Measurements from ENCODE around the gene TMEM255B.
"Not testable (repeated sequence)": the region's sequence is repeated elsewhere in the genome, so short reads cannot be mapped to it uniquely, and the experiment has no call there.

TMEM255B gene

DNA sequence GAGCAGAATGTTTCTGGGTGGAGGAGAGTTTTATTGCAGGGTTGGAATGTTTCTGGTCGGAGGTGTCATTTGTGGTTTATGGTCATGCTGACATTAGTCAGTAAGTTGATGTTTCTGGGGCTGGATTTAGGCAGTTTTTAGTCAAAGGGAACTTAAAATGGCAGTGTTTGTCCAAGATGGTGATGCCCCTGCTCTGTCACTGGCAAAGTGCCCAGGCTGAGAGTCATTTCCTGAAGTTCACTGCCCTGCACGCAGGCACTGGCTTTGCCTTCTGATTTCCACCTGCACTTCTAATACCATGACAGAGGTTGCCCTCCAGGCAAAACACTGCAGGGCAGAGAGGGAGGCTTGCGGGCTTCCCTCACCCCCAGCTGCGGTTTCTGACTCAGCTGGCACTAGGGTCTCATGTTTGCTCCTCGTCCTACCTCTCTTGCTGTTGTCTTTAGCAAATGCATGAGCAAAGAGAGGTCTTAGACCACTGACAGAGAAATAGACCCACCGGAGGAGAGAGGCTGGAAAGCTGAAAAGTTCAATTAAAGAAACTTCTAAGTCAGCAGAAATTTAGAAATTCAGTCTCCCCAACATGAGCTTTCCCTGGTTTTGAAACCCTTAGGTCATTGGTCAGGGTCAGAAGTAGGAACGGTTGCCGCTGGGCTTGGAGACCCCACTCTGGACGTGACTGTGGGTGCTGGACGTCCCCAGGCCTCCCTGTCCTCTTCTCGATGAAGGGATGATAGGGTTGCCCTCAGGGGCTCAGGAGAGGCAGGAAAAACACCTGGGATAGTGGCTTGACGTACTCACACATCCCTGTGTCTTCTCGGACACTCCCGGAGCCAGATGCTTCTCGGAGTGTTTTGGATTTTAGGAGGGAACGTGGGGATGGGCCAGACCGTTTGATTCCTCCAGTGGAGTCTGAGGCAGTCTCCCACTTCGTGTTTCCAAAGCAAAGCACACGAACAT, 26.3 kb downstream of the TMEM255B start:
- H3K4me3 ChIP-seq (ENCODE audit: low read depth in 1 of 2, low read length in 2 of 2), result no peak overlapping the region
- no peak overlapping the region for H3K9ac ChIP-seq (ENCODE audit: low read length)
- H3K4me1 ChIP-seq (ENCODE audit: insufficient read depth, low read length), result no peaks in the 10 kb centered on the region
- no peaks in the 10 kb centered on the region for H3K9me3 ChIP-seq (ENCODE audit: low read length)
- no peaks in the 10 kb centered on the region for H3K36me3 ChIP-seq (ENCODE audit: insufficient read depth, low read length)
- H3K27ac ChIP-seq (ENCODE audit: low read depth, low read length), result no peak overlapping the region
- H3K27me3 ChIP-seq (ENCODE audit: control insufficient read depth in 1 of 2, insufficient read depth in 2 of 2, low read length in 2 of 2), result no peaks in the 10 kb centered on the region

DNA sequence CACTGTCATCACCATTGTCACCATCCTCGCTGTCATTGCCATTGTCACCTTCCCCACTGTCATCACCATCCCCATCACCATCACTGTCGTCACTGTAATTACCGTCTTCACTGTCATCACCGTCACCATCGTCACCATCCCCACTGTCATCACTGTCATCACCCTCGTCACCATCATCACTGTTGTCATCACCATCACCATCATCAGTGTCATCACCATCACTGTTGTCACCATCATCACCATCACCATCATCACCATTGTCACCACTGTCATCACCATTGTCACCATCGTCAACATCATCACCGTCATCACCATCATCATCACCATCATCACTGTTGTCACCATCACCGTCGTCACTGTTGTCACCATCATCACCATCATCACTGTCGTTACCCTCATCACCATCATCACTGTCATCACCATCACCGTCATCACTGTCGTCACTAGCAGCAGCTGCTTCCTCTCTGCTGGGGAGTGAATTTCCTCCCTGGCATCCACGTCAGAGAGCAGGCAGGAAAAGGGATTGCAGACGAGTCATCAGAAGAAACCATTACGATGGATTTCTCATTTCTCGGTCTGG, 27.3 kb downstream of the TMEM255B start:
- Histone ChIP-seq H3K36me3 (ENCODE audit: insufficient read depth, low read length) (no peaks in the 10 kb centered on the region), H3K4me1 (ENCODE audit: insufficient read depth, low read length) (no peaks in the 10 kb centered on the region), H3K27ac (ENCODE audit: low read depth, low read length) (no peak overlapping the region), H3K27me3 (ENCODE audit: control insufficient read depth in 1 of 2, insufficient read depth in 2 of 2, low read length in 2 of 2) (no peaks in the 10 kb centered on the region), H3K9me3 (ENCODE audit: low read length) (no peaks in the 10 kb centered on the region), H3K9ac (ENCODE audit: low read length) (no peak overlapping the region), H3K4me3 (ENCODE audit: low read depth in 1 of 2, low read length in 2 of 2) (no peak overlapping the region)

DNA sequence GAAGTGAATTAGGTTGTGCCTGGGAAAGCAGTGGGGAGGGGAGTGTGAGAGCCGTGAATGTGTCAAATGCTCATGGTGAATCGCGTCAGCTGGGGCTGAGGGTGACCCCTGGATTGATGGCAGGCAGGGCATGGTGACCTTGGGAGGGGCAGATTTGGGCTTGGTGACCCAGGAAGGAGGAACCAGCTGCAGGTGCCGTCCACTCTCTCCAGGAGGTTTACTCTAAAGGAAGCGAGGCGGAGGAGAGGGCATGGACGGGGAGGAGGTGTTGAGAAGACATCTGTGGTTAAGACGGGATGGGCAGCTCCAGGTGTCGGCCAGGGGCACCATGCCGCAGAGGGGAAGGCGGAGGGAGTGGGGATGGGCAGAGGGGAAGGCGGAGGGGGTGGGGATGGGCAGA, 28.7 kb downstream of the TMEM255B start:
- Histone ChIP-seq H3K27ac (ENCODE audit: low read depth, low read length) (no peak overlapping the region), H3K36me3 (ENCODE audit: insufficient read depth, low read length) (no peaks in the 10 kb centered on the region)

DNA sequence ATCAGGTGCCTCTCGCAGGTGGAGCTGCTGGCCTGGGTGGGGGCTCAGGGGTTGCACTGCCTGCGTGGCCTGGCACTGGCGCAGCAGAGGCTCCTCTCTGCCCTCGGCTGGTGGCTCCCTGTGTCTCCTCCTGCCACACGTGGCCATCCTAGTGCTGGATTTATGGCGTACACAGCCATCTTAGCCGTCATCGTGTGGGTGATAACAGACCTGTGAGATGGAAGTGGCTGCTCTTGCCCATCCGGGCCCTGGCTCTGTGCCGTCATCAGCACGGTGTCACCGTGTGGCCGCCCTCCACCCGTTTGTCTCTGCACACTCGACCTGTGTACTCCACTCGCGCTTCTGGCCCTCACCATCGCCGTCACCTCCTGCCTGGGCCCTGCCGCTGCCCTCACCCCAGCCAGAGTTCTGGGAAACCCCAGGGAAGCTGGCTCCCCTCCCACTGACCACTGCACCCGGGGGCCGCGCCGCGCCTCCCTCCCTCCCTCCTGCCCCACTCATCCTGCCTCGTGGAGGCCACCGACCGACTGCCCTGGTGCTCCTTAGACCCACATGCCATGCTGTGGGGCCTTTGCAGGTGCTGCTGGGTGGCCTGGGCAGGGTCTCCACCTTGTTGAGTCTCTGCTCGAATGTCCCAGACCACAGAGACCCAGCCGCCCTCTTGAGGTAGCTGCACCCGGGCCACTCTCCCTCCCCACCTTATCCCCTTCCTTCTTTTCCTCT, 29.5 kb downstream of the TMEM255B start:
- H3K4me1 ChIP-seq (ENCODE audit: insufficient read depth, low read length), result no peaks in the 10 kb centered on the region
- no peak overlapping the region for H3K27ac ChIP-seq (ENCODE audit: low read depth, low read length)
- no peaks in the 10 kb centered on the region for H3K9me3 ChIP-seq (ENCODE audit: low read length)
- H3K36me3 ChIP-seq (ENCODE audit: insufficient read depth, low read length), result no peaks in the 10 kb centered on the region
- H3K27me3 ChIP-seq (ENCODE audit: control insufficient read depth in 1 of 2, insufficient read depth in 2 of 2, low read length in 2 of 2), result no peaks in the 10 kb centered on the region
- H3K4me3 ChIP-seq (ENCODE audit: low read depth in 1 of 2, low read length in 2 of 2), result no peak overlapping the region
- H3K9ac ChIP-seq (ENCODE audit: low read length), result no peak overlapping the region

More for the DNA sequence above, 28.7 kb downstream of the TMEM255B start:
- no peaks in the 10 kb centered on the region for H3K4me1 ChIP-seq (ENCODE audit: insufficient read depth, low read length)
- no peak overlapping the region for H3K9ac ChIP-seq (ENCODE audit: low read length)
- H3K27me3 ChIP-seq (ENCODE audit: control insufficient read depth in 1 of 2, insufficient read depth in 2 of 2, low read length in 2 of 2), result no peaks in the 10 kb centered on the region
- no peaks in the 10 kb centered on the region for H3K9me3 ChIP-seq (ENCODE audit: low read length)
- no peak overlapping the region for H3K4me3 ChIP-seq (ENCODE audit: low read depth in 1 of 2, low read length in 2 of 2)

DNA sequence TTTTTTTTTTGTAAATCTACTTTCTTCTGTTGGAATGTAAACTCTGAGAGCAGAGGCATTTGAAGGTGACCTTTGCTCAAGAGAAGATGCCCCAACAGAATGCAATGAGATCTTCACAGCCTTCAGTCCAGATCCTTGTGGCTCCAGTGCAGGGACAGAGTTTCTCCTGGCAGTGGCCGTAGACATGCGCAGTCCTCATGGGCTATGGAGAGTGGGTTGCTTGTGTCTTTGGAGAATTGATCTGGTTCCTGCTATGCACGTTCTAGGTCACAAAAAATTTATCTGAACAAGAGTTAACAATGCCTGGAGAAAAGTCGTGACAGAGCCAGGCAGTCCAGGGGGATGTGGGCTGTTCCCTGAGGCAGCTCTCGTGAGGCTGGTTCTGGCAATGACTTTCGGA, 30.1 kb downstream of the TMEM255B start:
- Histone ChIP-seq H3K9me3 (ENCODE audit: low read length) (no peaks in the 10 kb centered on the region), H3K4me1 (ENCODE audit: insufficient read depth, low read length) (no peaks in the 10 kb centered on the region), H3K27ac (ENCODE audit: low read depth, low read length) (no peak overlapping the region), H3K4me3 (ENCODE audit: low read depth in 1 of 2, low read length in 2 of 2) (no peak overlapping the region), H3K9ac (ENCODE audit: low read length) (no peak overlapping the region), H3K27me3 (ENCODE audit: control insufficient read depth in 1 of 2, insufficient read depth in 2 of 2, low read length in 2 of 2) (no peaks in the 10 kb centered on the region), H3K36me3 (ENCODE audit: insufficient read depth, low read length) (no peaks in the 10 kb centered on the region)

DNA sequence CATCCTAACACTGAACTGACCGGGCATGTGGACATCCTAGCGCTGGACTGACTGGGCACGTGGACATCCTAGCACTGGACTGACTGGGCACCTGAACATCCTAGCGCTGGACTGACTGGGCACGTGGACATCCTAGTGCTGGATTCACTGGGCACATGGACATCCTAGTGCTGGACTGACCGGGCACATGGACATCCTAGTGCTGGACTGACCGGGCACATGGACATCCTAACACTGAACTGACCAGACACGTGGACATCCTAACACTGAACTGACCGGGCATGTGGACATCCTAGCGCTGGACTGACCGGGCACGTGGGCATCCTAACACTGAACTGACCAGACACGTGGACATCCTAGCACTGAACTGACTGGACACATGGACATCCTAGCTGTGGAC, 30.9 kb downstream of the TMEM255B start:
- not testable (repeated sequence) for H3K9me3 ChIP-seq (ENCODE audit: low read length); H3K36me3 ChIP-seq (ENCODE audit: insufficient read depth, low read length); H3K27me3 ChIP-seq (ENCODE audit: control insufficient read depth in 1 of 2, insufficient read depth in 2 of 2, low read length in 2 of 2); H3K4me3 ChIP-seq (ENCODE audit: low read depth in 1 of 2, low read length in 2 of 2); H3K4me1 ChIP-seq (ENCODE audit: insufficient read depth, low read length); H3K27ac ChIP-seq (ENCODE audit: low read depth, low read length); H3K9ac ChIP-seq (ENCODE audit: low read length)

DNA sequence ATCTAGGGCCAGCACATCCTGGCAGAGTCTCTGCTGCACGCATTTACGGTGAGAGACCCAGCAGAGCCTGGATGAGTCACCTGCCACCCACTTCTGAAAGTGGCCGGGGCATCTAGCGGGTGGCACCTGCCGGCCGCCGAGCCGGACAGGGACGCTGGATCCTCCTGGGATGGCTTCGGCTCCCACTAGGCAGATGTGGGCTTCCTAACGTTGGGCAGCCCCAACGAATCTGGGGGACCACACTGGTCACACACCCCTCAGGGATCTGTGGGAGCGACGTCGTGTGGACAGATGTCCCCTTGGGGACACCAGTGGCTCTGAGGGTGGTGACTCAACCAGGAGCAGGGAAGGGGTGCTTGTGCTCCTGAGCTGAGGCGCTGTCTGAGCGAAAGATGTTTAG, 32.2 kb downstream of the TMEM255B start:
- Histone ChIP-seq H3K27me3 (ENCODE audit: control insufficient read depth in 1 of 2, insufficient read depth in 2 of 2, low read length in 2 of 2) (no peaks in the 10 kb centered on the region), H3K4me3 (ENCODE audit: low read depth in 1 of 2, low read length in 2 of 2) (no peak overlapping the region), H3K27ac (ENCODE audit: low read depth, low read length) (no peak overlapping the region), H3K4me1 (ENCODE audit: insufficient read depth, low read length) (no peaks in the 10 kb centered on the region), H3K9ac (ENCODE audit: low read length) (no peak overlapping the region), H3K36me3 (ENCODE audit: insufficient read depth, low read length) (no peaks in the 10 kb centered on the region), H3K9me3 (ENCODE audit: low read length) (no peaks in the 10 kb centered on the region)

DNA sequence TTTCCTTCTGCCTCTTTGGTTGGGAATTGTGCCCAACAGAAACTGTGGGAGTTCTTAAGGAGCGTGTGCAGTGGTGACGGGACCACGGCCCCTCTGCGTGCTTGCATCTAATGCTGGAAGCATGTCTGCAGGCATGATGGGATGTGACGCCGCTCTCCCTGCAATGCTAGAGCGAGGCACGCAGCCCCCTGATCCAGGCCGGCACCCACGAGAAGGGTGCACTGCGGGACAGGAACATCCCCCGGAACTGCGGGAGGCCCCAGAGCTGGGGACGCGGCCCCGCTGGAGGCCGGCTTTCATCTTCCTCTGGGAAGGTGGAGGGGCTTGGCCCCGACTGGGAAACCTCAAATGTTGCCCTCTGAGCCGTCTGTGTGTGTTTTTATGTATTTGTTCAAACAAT, 32.7 kb downstream of the TMEM255B start:
- Histone ChIP-seq H3K4me1 (ENCODE audit: insufficient read depth, low read length) (no peaks in the 10 kb centered on the region), H3K9ac (ENCODE audit: low read length) (no peak overlapping the region), H3K9me3 (ENCODE audit: low read length) (no peaks in the 10 kb centered on the region), H3K27me3 (ENCODE audit: control insufficient read depth in 1 of 2, insufficient read depth in 2 of 2, low read length in 2 of 2) (no peaks in the 10 kb centered on the region), H3K4me3 (ENCODE audit: low read depth in 1 of 2, low read length in 2 of 2) (no peak overlapping the region), H3K27ac (ENCODE audit: low read depth, low read length) (no peak overlapping the region), H3K36me3 (ENCODE audit: insufficient read depth, low read length) (no peaks in the 10 kb centered on the region)

DNA sequence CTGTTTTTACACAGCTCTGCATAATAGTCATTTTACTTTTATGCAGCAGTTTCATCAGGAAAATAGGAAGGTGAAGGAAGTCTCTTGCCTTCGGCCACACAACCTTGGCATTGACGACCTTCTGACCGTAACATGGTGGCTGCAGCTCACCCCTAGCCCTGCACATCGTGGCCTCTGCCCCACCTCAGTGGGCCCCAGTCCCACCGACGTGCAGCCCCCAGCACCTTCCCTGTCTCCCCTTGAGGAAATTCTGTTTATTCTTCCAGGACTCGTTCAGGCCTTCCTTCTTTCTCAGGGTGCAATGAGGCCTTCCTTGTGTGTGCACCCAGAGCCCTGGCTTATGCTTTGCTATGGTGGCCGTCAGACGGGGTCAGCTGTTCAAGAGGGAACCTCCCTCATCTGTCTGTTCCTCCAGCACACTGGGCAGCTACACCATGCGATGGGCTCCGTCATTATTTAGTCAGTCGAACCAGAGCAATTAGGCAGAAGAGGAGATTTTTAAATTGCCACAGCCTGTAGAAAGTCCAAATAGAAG, 33.3 kb downstream of the TMEM255B start:
- Histone ChIP-seq H3K27ac (ENCODE audit: low read depth, low read length) (no peak overlapping the region), H3K4me3 (ENCODE audit: low read depth in 1 of 2, low read length in 2 of 2) (no peak overlapping the region), H3K9ac (ENCODE audit: low read length) (no peak overlapping the region), H3K9me3 (ENCODE audit: low read length) (no peaks in the 10 kb centered on the region), H3K27me3 (ENCODE audit: control insufficient read depth in 1 of 2, insufficient read depth in 2 of 2, low read length in 2 of 2) (no peaks in the 10 kb centered on the region), H3K4me1 (ENCODE audit: insufficient read depth, low read length) (no peaks in the 10 kb centered on the region), H3K36me3 (ENCODE audit: insufficient read depth, low read length) (no peaks in the 10 kb centered on the region)

DNA sequence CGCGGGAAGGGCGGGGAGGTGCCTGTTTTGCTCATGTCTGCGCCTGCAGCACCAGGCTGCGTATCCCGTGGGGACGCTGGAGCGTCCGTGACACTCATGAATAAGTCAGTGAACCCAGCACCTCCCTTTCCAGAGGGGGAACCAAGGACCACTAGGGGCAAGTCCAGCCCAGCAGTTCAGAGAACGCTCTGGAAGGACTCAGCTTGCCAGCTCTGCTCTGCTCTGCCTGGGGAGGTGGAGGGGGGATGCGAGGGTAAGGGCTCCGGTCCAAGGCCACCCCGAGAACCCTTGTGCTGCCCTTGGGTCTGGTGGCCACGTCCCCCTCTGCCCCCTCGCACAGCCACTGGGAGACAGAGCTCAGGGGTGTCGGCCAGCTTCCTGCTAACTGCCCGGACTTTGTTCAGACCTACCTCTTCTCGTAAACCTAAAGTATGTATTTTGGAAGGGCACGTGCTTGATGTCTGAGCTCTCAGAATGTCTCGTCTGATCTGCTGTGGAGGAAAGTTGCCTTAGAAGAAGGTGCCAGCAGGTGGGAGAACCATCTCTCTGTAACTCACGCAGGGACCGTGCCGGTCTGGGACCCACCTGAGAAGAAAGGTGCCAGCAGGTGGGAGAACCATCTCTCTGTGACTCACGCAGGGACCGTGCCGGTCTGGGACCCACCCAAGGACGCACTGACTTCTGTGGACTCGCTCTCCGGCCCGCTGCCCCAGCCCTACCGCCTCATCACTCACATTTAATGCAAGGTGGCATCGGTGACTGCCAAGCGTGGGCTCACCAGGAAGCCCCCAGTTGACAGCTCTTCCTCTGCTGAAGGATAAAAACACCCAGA, 34.1 kb downstream of the TMEM255B start:
- no peaks in the 10 kb centered on the region for H3K36me3 ChIP-seq (ENCODE audit: insufficient read depth, low read length)

DNA sequence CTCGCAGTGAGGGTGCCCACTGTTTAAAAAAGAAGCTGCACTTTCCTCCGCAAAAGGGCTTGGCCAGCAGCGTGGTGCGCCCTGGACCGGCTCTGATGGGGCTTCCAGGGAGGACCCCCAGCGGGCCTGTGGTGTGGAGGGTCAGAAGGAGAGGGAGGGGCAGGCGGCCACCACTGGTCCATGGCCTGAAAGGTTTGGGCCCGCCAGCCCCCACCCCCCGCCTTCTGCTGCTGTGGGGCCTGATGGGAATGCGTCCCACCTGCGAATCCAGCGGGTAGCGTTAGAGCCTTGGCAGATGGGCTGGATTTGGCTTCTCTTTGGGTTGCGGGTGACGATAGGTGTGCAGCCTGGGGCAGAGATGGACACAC, 34.7 kb downstream of the TMEM255B start:
- H3K27me3 ChIP-seq (ENCODE audit: control insufficient read depth in 1 of 2, insufficient read depth in 2 of 2, low read length in 2 of 2), result no peaks in the 10 kb centered on the region
- no peaks in the 10 kb centered on the region for H3K4me1 ChIP-seq (ENCODE audit: insufficient read depth, low read length)
- H3K9ac ChIP-seq (ENCODE audit: low read length), result no peak overlapping the region
- no peaks in the 10 kb centered on the region for H3K36me3 ChIP-seq (ENCODE audit: insufficient read depth, low read length)
- H3K9me3 ChIP-seq (ENCODE audit: low read length), result no peaks in the 10 kb centered on the region
- no peak overlapping the region for H3K4me3 ChIP-seq (ENCODE audit: low read depth in 1 of 2, low read length in 2 of 2)
- no peak overlapping the region for H3K27ac ChIP-seq (ENCODE audit: low read depth, low read length)

More for the DNA sequence above, 34.1 kb downstream of the TMEM255B start:
- no peak overlapping the region for H3K9ac ChIP-seq (ENCODE audit: low read length)
- H3K9me3 ChIP-seq (ENCODE audit: low read length), result no peaks in the 10 kb centered on the region
- H3K27me3 ChIP-seq (ENCODE audit: control insufficient read depth in 1 of 2, insufficient read depth in 2 of 2, low read length in 2 of 2), result no peaks in the 10 kb centered on the region
- H3K4me1 ChIP-seq (ENCODE audit: insufficient read depth, low read length), result no peaks in the 10 kb centered on the region
- H3K27ac ChIP-seq (ENCODE audit: low read depth, low read length), result no peak overlapping the region
- H3K4me3 ChIP-seq (ENCODE audit: low read depth in 1 of 2, low read length in 2 of 2), result no peak overlapping the region
